Hippocampal formation (tissue), 2 donors: ENCODE measurements around the gene ARID3C.
A peak's percentile ranks its signal among the peaks of the same experiment; 100 is the strongest.

ENCODE experiments used
- DNase-seq, 2 donors: peaks; one replicate each; lab custom pipeline; 2025; lab: John Stamatoyannopoulos, UW

ARID3C gene

GRCh38 chr9:34628656-34629490 is at the start of gene ARID3C:
TSS of gene ARID3C (minus strand) at chr9:34629066. CDS start at chr9:34628014, 1,052 bp downstream.
- no peak for DNase-seq

GRCh38 chr9:34675869-34676268 is 47.0 kb upstream of the ARID3C start:
- DNase-seq, result no peak

GRCh38 chr9:34675048-34675714 is 46.3 kb upstream of the ARID3C start:
- peak; percentile 18 to 28 for DNase-seq

- DNase-seq, result no peak
These were observed 45.6 kb upstream of the ARID3C start for GRCh38 chr9:34674440-34674839.

GRCh38 chr9:34671307-34671706 is 42.4 kb upstream of the ARID3C start:
- DNase-seq, result no peak

GRCh38 chr9:34669809-34670562 is 41.1 kb upstream of the ARID3C start:
- no peak for DNase-seq

GRCh38 chr9:34665381-34666250 is 36.8 kb upstream of the ARID3C start:
- peak; percentile 89 to 92 for DNase-seq

GRCh38 chr9:34665067-34665380 is 36.2 kb upstream of the ARID3C start:
- DNase-seq, result no peak

GRCh38 chr9:34664281-34665066 is 35.6 kb upstream of the ARID3C start:
- DNase-seq, result peak; percentile 26 to 71

GRCh38 chr9:34663303-34663605 is 34.4 kb upstream of the ARID3C start:
- DNase-seq, result no peak

GRCh38 chr9:34662526-34663302 is 33.8 kb upstream of the ARID3C start, which contains the start of gene CCL27:
TSS of gene CCL27 (minus strand) at chr9:34662657. CDS start at chr9:34662633, 24 bp downstream.
- no peak for DNase-seq

- no peak for DNase-seq
These were observed 30.9 kb upstream of the ARID3C start for GRCh38 chr9:34659592-34660253.

GRCh38 chr9:34658461-34658860 is 29.6 kb upstream of the ARID3C start:
- no peak for DNase-seq

- DNase-seq, result no peak
These were observed 28.1 kb upstream of the ARID3C start for GRCh38 chr9:34656992-34657391.

GRCh38 chr9:34655394-34655793 is 26.5 kb upstream of the ARID3C start:
- no peak for DNase-seq

- DNase-seq, result peak; percentile 61 to 70
These were observed 25.6 kb upstream of the ARID3C start for GRCh38 chr9:34654323-34655051.

- peak in 1 of 2 donors; percentile 5 for DNase-seq
These were observed 24.5 kb upstream of the ARID3C start for GRCh38 chr9:34653151-34654072.

GRCh38 chr9:34652602-34653000 is 23.7 kb upstream of the ARID3C start:
- DNase-seq, result no peak
